OCI-LY1 (cell line): ENCODE data around the gene COG7.

Experiments used
- H2AFZ ChIP-seq: fragments of 200-600 bp; sonication (generic), shearing (Covaris generic); 2 replicates; pipeline ENCODE4 v1.6.0; 2014; ENCODE audit warnings: antibody characterized with exemption, mild to moderate bottlenecking, low read length
- H3F3A ChIP-seq: fragments of 200-600 bp; sonication (generic), shearing (Covaris generic); 2 replicates; pipeline ENCODE4 v1.6.0; 2014; ENCODE audit warnings: mild to moderate bottlenecking, antibody characterized with exemption, low read length, moderate library complexity; ENCODE audit not compliant: insufficient read depth
- H3K27ac ChIP-seq: fragments of 200-600 bp; sonication (generic); 2 replicates; pipeline ENCODE4 v1.5.1; 2014; ENCODE audit warnings: low read length, mixed run types, mild to moderate bottlenecking, low read depth; ENCODE audit not compliant: poor library complexity, severe bottlenecking
- H3K27me3 ChIP-seq: fragments of 200-600 bp; sonication (generic); 2 replicates; pipeline ENCODE4 v1.6.0; 2014; ENCODE audit warnings: antibody characterized with exemption, mild to moderate bottlenecking, low read length, moderate library complexity; ENCODE audit not compliant: insufficient read depth
- H3K36me3 ChIP-seq: fragments of 200-600 bp; sonication (generic); 2 replicates; pipeline ENCODE4 v1.6.1; 2014; ENCODE audit warnings: mild to moderate bottlenecking, antibody characterized with exemption, low read length, moderate library complexity, mixed read lengths; ENCODE audit not compliant: insufficient read depth
- H3K4me1 ChIP-seq: fragments of 200-600 bp; sonication (generic); 2 replicates; pipeline ENCODE4 v1.5.1; 2014; ENCODE audit warnings: mild to moderate bottlenecking, low read length, moderate library complexity; ENCODE audit not compliant: insufficient read depth, severe bottlenecking
- H3K4me2 ChIP-seq: fragments of 200-600 bp; sonication (generic), shearing (Covaris generic); 2 replicates; pipeline ENCODE4 v1.6.1; 2014; ENCODE audit warnings: low read length
- H3K4me3 ChIP-seq: fragments of 200-600 bp; sonication (generic); 2 replicates; pipeline ENCODE4 v1.5.1; 2014; ENCODE audit warnings: low read length, low read depth, mild to moderate bottlenecking, mixed read lengths; ENCODE audit not compliant: poor library complexity, severe bottlenecking
- H3K79me2 ChIP-seq: fragments of 200-600 bp; shearing (Covaris generic); 2 replicates; pipeline ENCODE4 v1.6.1; 2016; ENCODE audit warnings: mixed run types, low read length, mixed read lengths; ENCODE audit not compliant: insufficient read depth
- H3K9ac ChIP-seq: fragments of 200-600 bp; sonication (generic), shearing (Covaris generic); 2 replicates; pipeline ENCODE4 v1.6.1; 2014; ENCODE audit warnings: mild to moderate bottlenecking, low read length, mixed read lengths
- H3K9me2 ChIP-seq: fragments of 200-600 bp; sonication (generic), shearing (Covaris generic); 2 replicates; pipeline ENCODE4 v1.6.1; 2014; ENCODE audit warnings: low read depth, mild to moderate bottlenecking, low read length, mixed read lengths
- H3K9me3 ChIP-seq: fragments of 200-600 bp; shearing (Covaris generic); 2 replicates; pipeline ENCODE4 v1.6.1; 2014; ENCODE audit warnings: low read length, mixed read lengths
- H4K20me1 ChIP-seq: fragments of 200-600 bp; sonication (generic), shearing (Covaris generic); 2 replicates; pipeline ENCODE4 v1.6.0; 2016; ENCODE audit warnings: mild to moderate bottlenecking, low read length; ENCODE audit not compliant: insufficient read depth
- CTCF ChIP-seq: fragments of 200-600 bp; sonication (generic), shearing (Covaris generic); IDR thresholded peaks from 2 replicates; pipeline ENCODE4 v1.5.1; 2017; ENCODE audit warnings: mild to moderate bottlenecking, antibody characterized with exemption, low read length, moderate library complexity, mixed read lengths
- EZH2 ChIP-seq: fragments of 200-600 bp; sonication (generic), shearing (Covaris generic); IDR thresholded peaks from 2 replicates; pipeline ENCODE4 v1.8.0; 2017; ENCODE audit warnings: borderline replicate concordance, mixed run types, mild to moderate bottlenecking, antibody characterized with exemption, low read length, moderate library complexity, mixed read lengths

Gene COG7

GRCh38 chr16:23375643-23376042 lies 77.3 kb downstream of the COG7 start:
- Histone ChIP-seq H3K27me3 (no peaks in the 10 kb centered on the region), H2AFZ (no peak overlapping the region), H4K20me1 (no peaks in the 10 kb centered on the region), H3K4me1 (no peaks in the 10 kb centered on the region), H3K36me3 (no peaks in the 10 kb centered on the region), H3K79me2 (no peaks in the 10 kb centered on the region), H3K4me3 (no peak overlapping the region), H3F3A (no peaks in the 10 kb centered on the region), H3K9me2 (no peaks in the 10 kb centered on the region), H3K9ac (no peak overlapping the region), H3K4me2 (no peak overlapping the region), H3K27ac (no peak overlapping the region), H3K9me3 (no peaks in the 10 kb centered on the region)
- TF ChIP-seq CTCF, result no peak
- no peak for TF ChIP-seq EZH2

- Histone ChIP-seq H3K4me2 (no peak overlapping the region), H3K36me3 (no peaks in the 10 kb centered on the region), H3K27me3 (no peaks in the 10 kb centered on the region), H3K9ac (no peak overlapping the region), H3K27ac (no peak overlapping the region), H3K79me2 (no peaks in the 10 kb centered on the region), H3K9me2 (no peaks in the 10 kb centered on the region), H3K4me1 (no peaks in the 10 kb centered on the region), H3F3A (no peaks in the 10 kb centered on the region), H2AFZ (no peak overlapping the region), H4K20me1 (no peaks in the 10 kb centered on the region), H3K4me3 (no peak overlapping the region), H3K9me3 (no peaks in the 10 kb centered on the region)
- TF ChIP-seq EZH2 (no peak), CTCF (no peak)
These were observed 78.1 kb downstream of the COG7 start for GRCh38 chr16:23374721-23375510.

GRCh38 chr16:23373436-23374219 lies 79.4 kb downstream of the COG7 start:
- H3K9me2 ChIP-seq, result no peaks in the 10 kb centered on the region
- no peaks in the 10 kb centered on the region for H3K27me3 ChIP-seq
- H3K9ac ChIP-seq, result no peak overlapping the region
- no peaks in the 10 kb centered on the region for H3K36me3 ChIP-seq
- TF ChIP-seq CTCF (no peak), EZH2 (no peak)
- no peak overlapping the region for H3K4me3 ChIP-seq
- no peaks in the 10 kb centered on the region for H3K9me3 ChIP-seq
- no peaks in the 10 kb centered on the region for H3K4me1 ChIP-seq
- H2AFZ ChIP-seq, result no peak overlapping the region
- no peak overlapping the region for H3K27ac ChIP-seq
- no peaks in the 10 kb centered on the region for H3F3A ChIP-seq
- H3K4me2 ChIP-seq, result no peak overlapping the region
- H4K20me1 ChIP-seq, result no peaks in the 10 kb centered on the region
- H3K79me2 ChIP-seq, result no peaks in the 10 kb centered on the region
